Endothelial cell of umbilical vein (primary cell): Measurements from ENCODE around the gene CASK. TPM values are rescaled to one million over a fixed set of nuclear protein-coding genes. Genes with fewer than 3 reads are reported as not detected.

Experiments
- BruUV-seq: library from RNA; stranded (reverse); fragments of 400-500 nt; replicated peaks from 2 replicates; lab custom pipeline; 2021; lab: Mats Ljungman, UMichigan
- CTCF ChIA-PET: fragments of 300-600, 350-600 bp; sonication (Branson Sonifier 250); formaldehyde crosslinking; loops from one replicate; lab custom pipeline; 2021; ENCODE audit warnings: antibody characterized with exemption, inconsistent platforms; lab: Charles Lee
- POLR2A ChIA-PET: fragments of 300-600, 350-600 bp; sonication (Branson Sonifier 250); formaldehyde crosslinking; loops from one replicate; lab custom pipeline; 2021; ENCODE audit warnings: antibody characterized with exemption, inconsistent platforms; lab: Charles Lee
- DNase-seq: peaks from one replicate; pipeline ENCODE4 v3.0.0-alpha.2; 2011; ENCODE audit warnings: low read depth, low spot score
- FAIRE-seq: peaks from 2 replicates; lab custom pipeline; 2011; peaks lifted over from hg19 to GRCh38; lab: Jason Lieb, UNC
- H2AFZ ChIP-seq: 2 replicates; pipeline ENCODE4 v1.6.0; 2012; ENCODE audit warnings: low read depth, low read length, control low read depth, inconsistent platforms
- H3K27ac ChIP-seq: 2 replicates; pipeline ENCODE4 v1.5.1; 2011; ENCODE audit warnings: low read depth, mild to moderate bottlenecking, control low read depth, low read length, moderate library complexity; ENCODE audit not compliant: insufficient read depth
- H3K27me3 ChIP-seq, 2 experiments: 2 replicates each; pipeline versions ENCODE4 v1.6.0 to v1.6.1; 2011; ENCODE audit warnings: low read length in 2 of 2, mixed read lengths in 1 of 2; ENCODE audit not compliant: control insufficient read depth in 2 of 2, insufficient read depth in 2 of 2
- H3K36me3 ChIP-seq, 2 experiments: 2 replicates in 1 of 2; 3 replicates in 1 of 2; pipeline ENCODE4 v1.5.1; 2011; ENCODE audit warnings: low read length in 2 of 2, mild to moderate bottlenecking in 1 of 2, moderate library complexity in 1 of 2; ENCODE audit not compliant: control insufficient read depth in 2 of 2, insufficient read depth in 2 of 2; ENCODE audit errors: extremely low read depth in 1 of 2
- H3K4me1 ChIP-seq: 3 replicates; pipeline ENCODE4 v1.5.1; 2011; ENCODE audit warnings: mild to moderate bottlenecking, low read length; ENCODE audit not compliant: control insufficient read depth, insufficient read depth; ENCODE audit errors: extremely low read depth
- H3K4me2 ChIP-seq: 2 replicates; pipeline ENCODE4 v1.6.1; 2011; ENCODE audit warnings: low read length, control low read depth, mixed read lengths; ENCODE audit not compliant: insufficient read depth
- H3K4me3 ChIP-seq, 3 experiments: fragments of 200-600 bp in 1 of 3; sonication (generic), shearing (Covaris generic) in 1 of 3; replicated peaks in 1 of 3; 2 replicates each; pipeline ENCODE4 v1.5.1; 2011 to 2016; ENCODE audit warnings: control low read depth in 3 of 3, low read length in 3 of 3, mild to moderate bottlenecking in 2 of 3, inconsistent platforms in 1 of 3, low read depth in 1 of 3, moderate library complexity in 1 of 3; ENCODE audit not compliant: insufficient read depth in 1 of 3
- H3K79me2 ChIP-seq: 2 replicates; pipeline ENCODE4 v1.6.0; 2012; ENCODE audit warnings: low read length, inconsistent platforms; ENCODE audit not compliant: control insufficient read depth, insufficient read depth
- H3K9ac ChIP-seq: replicated peaks from 2 replicates; pipeline ENCODE3; 2011; ENCODE audit warnings: low read length, control low read depth; ENCODE audit not compliant: insufficient read depth; ENCODE audit errors: extremely low read depth
- H3K9me1 ChIP-seq: replicated peaks from 3 replicates; pipeline ENCODE4 v1.6.0; 2011; ENCODE audit warnings: mild to moderate bottlenecking, low read length; ENCODE audit not compliant: control insufficient read depth, insufficient read depth; ENCODE audit errors: extremely low read depth
- H3K9me3 ChIP-seq: replicated peaks from 2 replicates; pipeline ENCODE4 v1.5.1; 2012; ENCODE audit warnings: low read length, inconsistent platforms; ENCODE audit not compliant: control insufficient read depth, insufficient read depth
- H4K20me1 ChIP-seq: replicated peaks from 2 replicates; pipeline ENCODE3; 2011; ENCODE audit warnings: mild to moderate bottlenecking, low read length; ENCODE audit not compliant: control insufficient read depth, insufficient read depth; ENCODE audit errors: extremely low read depth
- EZH2 ChIP-seq: IDR thresholded peaks from 2 replicates; pipeline ENCODE4 v1.6.1; 2012; ENCODE audit warnings: borderline replicate concordance, low read depth, mild to moderate bottlenecking, moderate library complexity, low read length, inconsistent platforms; ENCODE audit not compliant: severe bottlenecking
- FOS ChIP-seq: IDR thresholded peaks from 2 replicates; pipeline ENCODE4 v1.6.1; 2011; ENCODE audit warnings: mild to moderate bottlenecking, low read length, moderate library complexity, borderline replicate concordance; ENCODE audit not compliant: insufficient read depth
- GATA2 ChIP-seq: IDR thresholded peaks from 2 replicates; pipeline ENCODE4 v1.7.0; 2011; ENCODE audit warnings: low read depth, mild to moderate bottlenecking, moderate library complexity, mixed read lengths, low read length; ENCODE audit not compliant: insufficient read length, insufficient read depth
- JUN ChIP-seq: IDR thresholded peaks from 2 replicates; pipeline ENCODE4 v1.6.1; 2011; ENCODE audit warnings: borderline replicate concordance, low read depth; ENCODE audit not compliant: insufficient read length, insufficient read depth
- MYC ChIP-seq: IDR thresholded peaks from one replicate; pipeline ENCODE4 v1.6.1; 2011; ENCODE audit warnings: mild to moderate bottlenecking, low read depth, low read length
- POLR2A ChIP-seq: IDR thresholded peaks from 2 replicates; pipeline ENCODE4 v1.6.1; 2012; ENCODE audit warnings: low read depth, mild to moderate bottlenecking, control low read depth, low read length
- POLR2AphosphoS5 ChIP-seq: IDR thresholded peaks from 2 replicates; pipeline ENCODE4 v1.6.1; 2012; ENCODE audit warnings: low read depth, mild to moderate bottlenecking, control low read depth, low read length, moderate library complexity; ENCODE audit not compliant: insufficient read depth
- dilution Hi-C: fragments of 300-500 bp; cut with MboI; formaldehyde crosslinking; loops from one replicate; pipeline ENCODE4 v1.15.0; 2019; ENCODE audit warnings: low sequenced_read_pairs; ENCODE audit not compliant: extremely low pct_ligation_motif_present
- intact Hi-C: fragments of 100-400 bp; cut with micrococcal nuclease; formaldehyde crosslinking; loops from one replicate; pipeline ENCODE4 v1.10.0; 2022
- polyA plus RNA-seq, 4 experiments: library from polyadenylated mRNA; depleted of rRNA in 3 of 4; stranded (reverse) in 3 of 4; unstranded in 1 of 4; fragments of >200 nt; gene quantifications; 2 replicates each; pipeline versions ENCODE4 v1.2.1 to v1.2.3, GENCODE V29; 2011 to 2012; ENCODE audit warnings: missing spikeins in 1 of 4
- total RNA-seq: library from RNA; stranded (reverse); gene quantifications from 2 replicates; pipeline ENCODE4 v1.2.3, GENCODE V29; 2021
- TF ChIP-seq, protein P1 (sequence below): IDR thresholded peaks from 2 replicates; pipeline ENCODE4 v1.6.1; 2011; ENCODE audit not compliant: insufficient read depth, insufficient read length
- TF ChIP-seq, protein P2 (sequence below), 2 donors: IDR thresholded peaks; 1 replicate in 1 of 2; 2 replicates in 1 of 2; pipeline ENCODE4 v1.5.1; 2011; ENCODE audit warnings: low read length in 2 of 2, mild to moderate bottlenecking in 2 of 2, moderate library complexity in 2 of 2, control low read depth in 1 of 2, inconsistent platforms in 1 of 2, low read depth in 1 of 2; ENCODE audit not compliant: insufficient read depth in 1 of 2; ENCODE audit errors: extremely low read depth in 1 of 2

Gene CASK
- total and polyA plus RNA-seq, 2 donors (not counting 3 experiments of a cell fraction or from before 2014, with no cell fraction given): 6.4 to 30.4 TPM

DNA sequence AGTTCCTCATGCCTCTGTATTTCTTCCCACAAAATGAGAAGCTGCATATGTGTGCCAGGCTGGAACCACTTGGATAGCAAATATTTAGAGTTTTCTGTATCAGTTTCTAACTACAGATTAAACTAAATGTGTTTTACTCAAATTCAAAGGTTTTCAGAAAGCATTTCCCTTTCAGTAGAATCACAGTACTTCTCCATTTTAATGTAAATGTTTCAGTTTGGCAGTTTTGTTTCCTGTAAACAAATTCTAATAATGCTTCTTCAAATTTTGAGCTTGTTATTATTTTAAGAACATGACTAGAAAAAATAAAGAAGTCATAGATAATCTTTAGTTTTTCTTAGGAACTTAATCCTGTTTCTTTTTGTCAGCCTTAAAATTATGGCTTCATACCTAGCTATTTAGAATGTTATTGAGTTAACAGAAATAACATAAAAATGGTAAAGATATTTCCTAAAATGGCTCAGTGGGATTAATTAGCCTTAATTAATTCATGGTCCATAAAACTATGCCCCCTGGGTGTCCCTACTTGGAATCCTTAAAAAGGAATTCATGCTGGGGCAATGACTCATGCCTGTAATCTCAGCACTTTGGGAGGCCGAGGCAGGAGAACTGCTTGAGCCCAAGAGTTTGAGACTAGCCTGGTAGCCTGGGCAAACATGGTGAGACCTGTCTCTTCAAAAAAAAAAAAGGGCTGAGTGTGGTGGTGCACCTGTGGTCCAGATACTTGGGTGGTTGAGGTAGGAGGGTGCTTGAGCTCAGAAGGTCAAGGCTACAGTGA lies 318.4 kb downstream of the CASK start:
- ChIA-PET POLR2A (interaction anchor here (0.6 kb wide), 1 partner anchor 78 kb away, joined by 3 read pairs; no protein-coding TSS in a partner anchor), CTCF (no interaction called here)
- Histone ChIP-seq H3K9me1 (no peaks in the 10 kb centered on the region), H3K4me3 (no peak overlapping the region), H2AFZ (no peak overlapping the region), H3K27me3 (no peaks in the 10 kb centered on the region), H3K27ac (no peak overlapping the region), H3K4me2 (no peak overlapping the region), H3K4me1 (no peaks in the 10 kb centered on the region), H3K79me2 (no peaks in the 10 kb centered on the region), H3K9me3 (no peaks in the 10 kb centered on the region), H4K20me1 (no peaks in the 10 kb centered on the region), H3K36me3 (no peaks in the 10 kb centered on the region), H3K9ac (no peak overlapping the region)
- dilution Hi-C loops (no loop called here), intact Hi-C loops (no loop called here)
- TF ChIP-seq MYC (no peak), POLR2AphosphoS5 (no peak), FOS (no peak), EZH2 (no peak), POLR2A (no peak), JUN (no peak), GATA2 (no peak)
- TF ChIP-seq, protein P1, sequence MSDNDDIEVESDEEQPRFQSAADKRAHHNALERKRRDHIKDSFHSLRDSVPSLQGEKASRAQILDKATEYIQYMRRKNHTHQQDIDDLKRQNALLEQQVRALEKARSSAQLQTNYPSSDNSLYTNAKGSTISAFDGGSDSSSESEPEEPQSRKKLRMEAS: no peak
- TF ChIP-seq, protein P2, sequence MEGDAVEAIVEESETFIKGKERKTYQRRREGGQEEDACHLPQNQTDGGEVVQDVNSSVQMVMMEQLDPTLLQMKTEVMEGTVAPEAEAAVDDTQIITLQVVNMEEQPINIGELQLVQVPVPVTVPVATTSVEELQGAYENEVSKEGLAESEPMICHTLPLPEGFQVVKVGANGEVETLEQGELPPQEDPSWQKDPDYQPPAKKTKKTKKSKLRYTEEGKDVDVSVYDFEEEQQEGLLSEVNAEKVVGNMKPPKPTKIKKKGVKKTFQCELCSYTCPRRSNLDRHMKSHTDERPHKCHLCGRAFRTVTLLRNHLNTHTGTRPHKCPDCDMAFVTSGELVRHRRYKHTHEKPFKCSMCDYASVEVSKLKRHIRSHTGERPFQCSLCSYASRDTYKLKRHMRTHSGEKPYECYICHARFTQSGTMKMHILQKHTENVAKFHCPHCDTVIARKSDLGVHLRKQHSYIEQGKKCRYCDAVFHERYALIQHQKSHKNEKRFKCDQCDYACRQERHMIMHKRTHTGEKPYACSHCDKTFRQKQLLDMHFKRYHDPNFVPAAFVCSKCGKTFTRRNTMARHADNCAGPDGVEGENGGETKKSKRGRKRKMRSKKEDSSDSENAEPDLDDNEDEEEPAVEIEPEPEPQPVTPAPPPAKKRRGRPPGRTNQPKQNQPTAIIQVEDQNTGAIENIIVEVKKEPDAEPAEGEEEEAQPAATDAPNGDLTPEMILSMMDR (IDR thresholded peaks at IDR 0.05; ENCODE audit: extremely low read depth in 1 of 2, insufficient read depth in 1 of 2, low read depth in 1 of 2, low read length in 2 of 2): no peak
- BruUV-seq: no TSS peak
- DNase-seq (no peak), FAIRE-seq (no peak)
